Esophagus squamous epithelium (tissue), 5 donors: ENCODE measurements around the gene AP3D1. TPM values are rescaled to one million over a fixed set of nuclear protein-coding genes. Genes with fewer than 3 reads are reported as not detected.
A peak's percentile ranks its signal among the peaks of the same experiment; 100 is the strongest.

Experiments used
- DNase-seq: peaks from one replicate; lab custom pipeline; 2025; lab: John Stamatoyannopoulos, UW
- H3K27ac ChIP-seq, 4 donors: fragments of 200-600 bp; sonication (generic); one replicate each; pipeline ENCODE4 v1.5.1; 2016 to 2019; ENCODE audit warnings: mild to moderate bottlenecking in 1 of 4
- H3K27me3 ChIP-seq, 4 donors: fragments of 200-600 bp; sonication (generic); 1 replicate in 3 of 4; 2 replicates in 1 of 4; pipeline versions ENCODE4 v1.5.1 to v1.6.0; 2017 to 2021; ENCODE audit warnings: antibody characterized with exemption in 1 of 4
- H3K36me3 ChIP-seq, 3 donors: fragments of 200-600 bp; sonication (generic); one replicate each; pipeline ENCODE4 v1.5.1; 2016 to 2019
- H3K4me1 ChIP-seq, 3 donors: fragments of 200-600 bp; sonication (generic); one replicate each; pipeline ENCODE4 v1.5.1; 2017 to 2019
- H3K4me3 ChIP-seq, 4 donors: fragments of 200-600 bp; sonication (generic); 1 replicate in 3 of 4; 2 replicates in 1 of 4; pipeline ENCODE4 v1.5.1; 2016 to 2019; ENCODE audit warnings: mild to moderate bottlenecking in 2 of 4, moderate library complexity in 1 of 4
- H3K9me3 ChIP-seq, 3 donors: fragments of 200-600 bp; sonication (generic); one replicate each; pipeline ENCODE4 v1.5.1; 2016 to 2019
- CTCF ChIP-seq, 6 experiments: fragments of 450-650 bp in 4 of 6; fragments of 200-600 bp in 2 of 6; sonication (generic) in 2 of 6; IDR thresholded peaks; one replicate each; pipeline ENCODE4 v1.5.1; 2016 to 2019; ENCODE audit warnings: antibody characterized with exemption in 6 of 6, mild to moderate bottlenecking in 4 of 6, moderate library complexity in 4 of 6
- POLR2A ChIP-seq, 4 donors: fragments of 450-650 bp; IDR thresholded peaks; one replicate each; pipeline ENCODE4 v1.6.1; 2017; ENCODE audit warnings: antibody characterized with exemption in 4 of 4, mild to moderate bottlenecking in 4 of 4, moderate library complexity in 3 of 4
- WGBS, 2 donors: methylation state at CpG; one replicate each; pipeline ENCODE4 v1.1.5; 2018; 5-methylcytosine and 5-hydroxymethylcytosine counted together
- intact Hi-C: fragments of 100-400 bp; cut with DNase I; formaldehyde crosslinking; loops from one replicate; pipeline ENCODE4 v1.15.0; 2022
- total RNA-seq, 4 donors: library from RNA; depleted of rRNA; stranded (reverse); fragments of >200 nt; gene quantifications; one replicate each; pipeline ENCODE4 v1.1.0, GENCODE V29; 2016
- donor health status: DM: yes; HTN: yes; CAD: no.

AP3D1 gene
- total RNA-seq, 4 donors from 2014 or later, result 47.7 to 99.9 (median 71.8) TPM

- intact Hi-C loops, result no loop called here
- H3K27me3 ChIP-seq, result no peaks in the 10 kb centered on the region
- peaks cover 64 to 88% (median 68%) of the 10 kb centered on the region in 3 donors for H3K4me1 ChIP-seq
- H3K9me3 ChIP-seq, result no peaks in the 10 kb centered on the region
- WGBS, 2 donors, result 33 to 42% methylated on average over 8 to 16 of the region's 16 CpGs
- TF ChIP-seq CTCF (IDR thresholded peaks at IDR 0.05) (no peak), POLR2A (IDR thresholded peaks at IDR 0.05) (no peak)
- peak overlapping the region; percentile 80 to 94 (median 90) for H3K27ac ChIP-seq
- peaks cover 0 to 2% (median 0%) of the 10 kb centered on the region in 3 donors for H3K36me3 ChIP-seq
- H3K4me3 ChIP-seq, result peak overlapping the region in 2 of 4 donors; percentile 15 to 38
- DNase-seq, result peak; percentile 49
Observed at GRCh38 chr19:2167896-2168618, 16.7 kb upstream of the AP3D1 start.

GRCh38 chr19:2166741-2167738 is 15.7 kb upstream of the AP3D1 start:
- TF ChIP-seq CTCF (IDR thresholded peaks at IDR 0.05) (no peak), POLR2A (IDR thresholded peaks at IDR 0.05) (no peak)
- DNase-seq, result no peak
- Histone ChIP-seq H3K27me3 (no peaks in the 10 kb centered on the region), H3K27ac (peak overlapping the region; percentile 80 to 94 (median 90)), H3K9me3 (no peaks in the 10 kb centered on the region), H3K36me3 (no peaks in the 10 kb centered on the region), H3K4me1 (peaks cover 66 to 91% (median 72%) of the 10 kb centered on the region in 3 donors), H3K4me3 (peak overlapping the region in 2 of 4 donors; percentile 6 to 9)
- 50 to 52% methylated on average over 16 to 18 of the region's 35 CpGs for WGBS, 2 donors
- intact Hi-C loops, result no loop called here

GRCh38 chr19:2164020-2164998 is 12.9 kb upstream of the AP3D1 start:
- TF ChIP-seq CTCF (IDR thresholded peaks at IDR 0.05) (no peak), POLR2A (IDR thresholded peaks at IDR 0.05) (no peak)
- intact Hi-C loops, result no loop called here
- Histone ChIP-seq H3K9me3 (no peaks in the 10 kb centered on the region), H3K4me1 (peaks cover 42 to 64% (median 47%) of the 10 kb centered on the region in 3 donors), H3K36me3 (no peaks in the 10 kb centered on the region), H3K4me3 (peak overlapping the region; percentile 75 to 99 (median 96)), H3K27ac (peak overlapping the region; percentile 98 to 99 (median 99)), H3K27me3 (no peaks in the 10 kb centered on the region)
- 0 to 1% methylated on average over 10 to 23 of the region's 95 CpGs for WGBS, 2 donors
- no peak for DNase-seq

GRCh38 chr19:2160379-2160778 is 9.0 kb upstream of the AP3D1 start:
- no peaks in the 10 kb centered on the region for H3K9me3 ChIP-seq
- H3K36me3 ChIP-seq, result no peaks in the 10 kb centered on the region
- intact Hi-C loops, result no loop called here
- H3K4me3 ChIP-seq, result no peak overlapping the region
- H3K27me3 ChIP-seq, result no peaks in the 10 kb centered on the region
- no peak for DNase-seq
- no peak overlapping the region for H3K27ac ChIP-seq
- peaks cover 7 to 29% (median 10%) of the 10 kb centered on the region in 3 donors for H3K4me1 ChIP-seq
- no peak for TF ChIP-seq CTCF (IDR thresholded peaks at IDR 0.05)
- no peak for TF ChIP-seq POLR2A (IDR thresholded peaks at IDR 0.05)
- 85% methylated on average over 10 of the region's 10 CpGs for WGBS, 2 donors
